Panc1 (cell line): ENCODE measurements around the gene EXTL1.

ENCODE experiments used
- CTCF ChIP-seq: fragments of 450-650 bp; IDR thresholded peaks from 2 replicates; pipeline ENCODE4 v1.5.1; 2017; ENCODE audit warnings: mild to moderate bottlenecking
- POLR2AphosphoS5 ChIP-seq: IDR thresholded peaks from 2 replicates; pipeline ENCODE4 v1.6.1; 2012; ENCODE audit warnings: mild to moderate bottlenecking, low read depth, low read length, moderate library complexity
- TCF7L2 ChIP-seq: IDR thresholded peaks from 2 replicates; pipeline ENCODE4 v1.6.1; 2011; ENCODE audit warnings: mild to moderate bottlenecking, low read depth, low read length, inconsistent platforms

GRCh38 chr1:25973610-25974321 is 47.8 kb upstream of the EXTL1 start:
- TF ChIP-seq POLR2AphosphoS5 (no peak), TCF7L2 (no peak), CTCF (no peak)
